HepG2 (cell line): ENCODE measurements around the gene CPM. TPM values are rescaled to one million over a fixed set of nuclear protein-coding genes. Genes with fewer than 3 reads are reported as not detected.

Experiments used
- CBX1 ChIP-seq: IDR thresholded peaks from one replicate; pipeline ENCODE4 v1.6.1; 2016; ENCODE audit warnings: antibody characterized with exemption, low read depth
- CBX2 ChIP-seq, 2 experiments: fragments of 200-600 bp in 1 of 2; sonication (generic); formaldehyde crosslinking in 1 of 2; IDR thresholded peaks; 2 replicates each; pipeline versions ENCODE4 v1.7.0 to v1.8.1; 2018 to 2022; ENCODE audit warnings: low read depth in 2 of 2, low read length in 1 of 2, mild to moderate bottlenecking in 1 of 2, missing genetic modification reagents in 1 of 2
- FOSL2 ChIP-seq: sonication (generic); formaldehyde crosslinking; IDR thresholded peaks from 2 replicates; pipeline ENCODE4 v1.4.0; 2020; ENCODE audit warnings: missing genetic modification reagents
- FOXJ3 ChIP-seq: sonication (generic); formaldehyde crosslinking; IDR thresholded peaks from 2 replicates; pipeline ENCODE4 v1.4.0; 2020; ENCODE audit warnings: missing genetic modification reagents, mild to moderate bottlenecking, borderline replicate concordance
- HNRNPUL1 ChIP-seq: fragments of 200-400 bp; formaldehyde crosslinking; IDR thresholded peaks from 2 replicates; pipeline ENCODE4 v1.6.1; 2017; ENCODE audit warnings: low read depth, mild to moderate bottlenecking, low read length, moderate library complexity
- MIER3 ChIP-seq: IDR thresholded peaks from 2 replicates; pipeline ENCODE4 v1.6.1; 2016; ENCODE audit warnings: missing compliant biosample characterization, borderline replicate concordance
- PHF21A ChIP-seq: sonication (generic); formaldehyde crosslinking; IDR thresholded peaks from 2 replicates; pipeline ENCODE4 v1.5.0; 2020; ENCODE audit warnings: mild to moderate bottlenecking, missing genetic modification reagents
- PITX1 ChIP-seq: sonication (generic); formaldehyde crosslinking; IDR thresholded peaks from 2 replicates; pipeline ENCODE4 v1.5.1; 2020; ENCODE audit warnings: mild to moderate bottlenecking, missing genetic modification reagents
- POLR2AphosphoS5 ChIP-seq: IDR thresholded peaks from 2 replicates; pipeline ENCODE4 v1.6.1; 2012; ENCODE audit warnings: low read depth, low read length
- REL ChIP-seq: sonication (generic); formaldehyde crosslinking; conservative IDR thresholded peaks from 2 replicates; pipeline ENCODE4 v1.8.0; 2022; ENCODE audit warnings: mild to moderate bottlenecking, missing genetic modification reagents, moderate library complexity
- RFX1 ChIP-seq: fragments of 450-650 bp; IDR thresholded peaks from 2 replicates; pipeline ENCODE4 v1.6.1; 2017
- RFX3 ChIP-seq: IDR thresholded peaks from 2 replicates; pipeline ENCODE4 v1.6.1; 2016; ENCODE audit warnings: missing biosample characterization, missing genetic modification reagents
- SIX4 ChIP-seq: sonication (generic); formaldehyde crosslinking; IDR thresholded peaks from 2 replicates; pipeline ENCODE4 v1.4.0; 2020; ENCODE audit warnings: missing genetic modification reagents
- ZBTB20 ChIP-seq: sonication (generic); formaldehyde crosslinking; IDR thresholded peaks from 2 replicates; pipeline ENCODE4 v1.8.1; 2023; ENCODE audit warnings: missing genetic modification reagents, low read depth, mild to moderate bottlenecking, borderline replicate concordance
- ZNF121 ChIP-seq: sonication (generic); formaldehyde crosslinking; IDR thresholded peaks from 2 replicates; pipeline ENCODE4 v1.5.0; 2020; ENCODE audit warnings: mild to moderate bottlenecking, missing genetic modification reagents
- ZNF138 ChIP-seq: sonication (generic); formaldehyde crosslinking; IDR thresholded peaks from 2 replicates; pipeline ENCODE4 v1.5.0; 2020; ENCODE audit warnings: mild to moderate bottlenecking, low read depth, missing genetic modification reagents
- ZNF737 ChIP-seq: sonication (generic); formaldehyde crosslinking; IDR thresholded peaks from 2 replicates; pipeline ENCODE4 v1.5.0; 2020; ENCODE audit warnings: missing genetic modification reagents, mild to moderate bottlenecking, borderline replicate concordance
- polyA plus RNA-seq, 8 experiments: library from polyadenylated mRNA; depleted of rRNA in 3 of 8; stranded (reverse) in 7 of 8; unstranded in 1 of 8; fragments of >200 nt; fragmentation: Illumina TruSeq in 4 of 8; extraction: Trizol in 4 of 8; gene quantifications; 2 replicates each; pipeline versions ENCODE4 v1.2.1 to v1.2.3, GENCODE V29; 2011 to 2016; ENCODE audit warnings: low read depth in 4 of 8, missing spikeins in 1 of 8, mixed read lengths in 1 of 8; ENCODE audit not compliant: insufficient read depth in 1 of 8
- total RNA-seq, 5 experiments: library from RNA; depleted of rRNA; stranded (reverse); fragments of >200 nt; fragmentation: Illumina TruSeq; extraction: Trizol; gene quantifications; 2 replicates each; pipeline ENCODE4 v1.2.3, GENCODE V29; 2016; ENCODE audit warnings: low read depth in 1 of 5
- TF ChIP-seq, protein P1 (sequence below), 2 experiments: sonication (generic) in 1 of 2; formaldehyde crosslinking in 1 of 2; IDR thresholded peaks; 2 replicates each; pipeline versions ENCODE4 v1.6.1 to v1.9.0; 2014 to 2022; ENCODE audit warnings: antibody characterized with exemption in 1 of 2, borderline replicate concordance in 1 of 2, inconsistent platforms in 1 of 2, low read depth in 1 of 2, missing genetic modification reagents in 1 of 2
- TF ChIP-seq, protein P2 (sequence below): sonication (generic); formaldehyde crosslinking; conservative IDR thresholded peaks from 2 replicates; pipeline ENCODE4 v1.4.0; 2020; ENCODE audit warnings: missing genetic modification reagents
- TF ChIP-seq, protein P3 (sequence below): sonication (generic); formaldehyde crosslinking; IDR thresholded peaks from 2 replicates; pipeline ENCODE4 v1.9.0; 2022; ENCODE audit warnings: missing genetic modification reagents, mild to moderate bottlenecking, borderline replicate concordance

Gene CPM
- total and polyA plus RNA-seq, 2 of the 13 experiments (the other 11 are each of a cell fraction or from before 2014, with no cell fraction given): not detected

DNA sequence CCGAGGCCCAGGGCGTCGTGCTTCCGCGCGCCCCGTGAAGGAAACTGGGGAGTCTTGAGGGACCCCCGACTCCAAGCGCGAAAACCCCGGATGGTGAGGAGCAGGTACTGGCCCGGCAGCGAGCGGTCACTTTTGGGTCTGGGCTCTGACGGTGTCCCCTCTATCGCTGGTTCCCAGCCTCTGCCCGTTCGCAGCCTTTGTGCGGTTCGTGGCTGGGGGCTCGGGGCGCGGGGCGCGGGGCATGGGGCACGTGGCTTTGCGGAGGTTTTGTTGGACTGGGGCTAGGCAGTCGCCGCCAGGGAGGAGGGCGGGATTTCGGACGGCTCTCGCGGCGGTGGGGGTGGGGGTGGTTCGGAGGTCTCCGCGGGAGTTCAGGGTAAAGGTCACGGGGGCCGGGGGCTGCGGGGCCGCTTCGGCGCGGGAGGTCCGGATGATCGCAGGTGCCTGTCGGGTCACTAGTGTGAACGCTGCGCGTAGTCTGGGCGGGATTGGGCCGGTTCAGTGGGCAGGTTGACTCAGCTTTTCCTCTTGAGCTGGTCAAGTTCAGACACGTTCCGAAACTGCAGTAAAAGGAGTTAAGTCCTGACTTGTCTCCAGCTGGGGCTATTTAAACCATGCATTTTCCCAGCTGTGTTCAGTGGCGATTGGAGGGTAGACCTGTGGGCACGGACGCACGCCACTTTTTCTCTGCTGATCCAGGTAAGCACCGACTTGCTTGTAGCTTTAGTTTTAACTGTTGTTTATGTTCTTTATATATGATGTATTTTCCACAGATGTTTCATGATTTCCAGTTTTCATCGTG is 124.4 kb downstream of the CPM start (continued):
- TF ChIP-seq, protein P1, sequence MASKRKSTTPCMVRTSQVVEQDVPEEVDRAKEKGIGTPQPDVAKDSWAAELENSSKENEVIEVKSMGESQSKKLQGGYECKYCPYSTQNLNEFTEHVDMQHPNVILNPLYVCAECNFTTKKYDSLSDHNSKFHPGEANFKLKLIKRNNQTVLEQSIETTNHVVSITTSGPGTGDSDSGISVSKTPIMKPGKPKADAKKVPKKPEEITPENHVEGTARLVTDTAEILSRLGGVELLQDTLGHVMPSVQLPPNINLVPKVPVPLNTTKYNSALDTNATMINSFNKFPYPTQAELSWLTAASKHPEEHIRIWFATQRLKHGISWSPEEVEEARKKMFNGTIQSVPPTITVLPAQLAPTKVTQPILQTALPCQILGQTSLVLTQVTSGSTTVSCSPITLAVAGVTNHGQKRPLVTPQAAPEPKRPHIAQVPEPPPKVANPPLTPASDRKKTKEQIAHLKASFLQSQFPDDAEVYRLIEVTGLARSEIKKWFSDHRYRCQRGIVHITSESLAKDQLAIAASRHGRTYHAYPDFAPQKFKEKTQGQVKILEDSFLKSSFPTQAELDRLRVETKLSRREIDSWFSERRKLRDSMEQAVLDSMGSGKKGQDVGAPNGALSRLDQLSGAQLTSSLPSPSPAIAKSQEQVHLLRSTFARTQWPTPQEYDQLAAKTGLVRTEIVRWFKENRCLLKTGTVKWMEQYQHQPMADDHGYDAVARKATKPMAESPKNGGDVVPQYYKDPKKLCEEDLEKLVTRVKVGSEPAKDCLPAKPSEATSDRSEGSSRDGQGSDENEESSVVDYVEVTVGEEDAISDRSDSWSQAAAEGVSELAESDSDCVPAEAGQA (IDR thresholded peaks at IDR 0.05; ENCODE audit: low read depth): no peak; the same call in 1 of the 2 replicates
- TF ChIP-seq, protein P1 (CRISPR knock-in tag; IDR thresholded peaks at IDR 0.05; ENCODE audit: borderline replicate concordance): no peak
- TF ChIP-seq REL (CRISPR knock-in tag) (0 out of 2 replicates have a peak, but pooled peaks have one; percentile 79), HNRNPUL1 (no peak), FOSL2 (CRISPR knock-in tag) (peak; percentile 89), MIER3 (CRISPR knock-in tag) (peak; percentile 65; the same call in 1 of the 2 replicates), ZBTB20 (CRISPR knock-in tag) (peak; percentile 19; the same call in 1 of the 2 replicates), CBX2 (IDR thresholded peaks at IDR 0.05; ENCODE audit: low read depth, low read length) (no peak; the same call in 1 of the 2 replicates), CBX2 (CRISPR knock-in tag; IDR thresholded peaks at IDR 0.05; ENCODE audit: low read depth) (no peak), RFX1 (no peak), PITX1 (CRISPR knock-in tag) (peak; percentile 65; the same call in 1 of the 2 replicates), SIX4 (peak; percentile 45; the same call in 1 of the 2 replicates), RFX3 (CRISPR knock-in tag) (no peak), CBX1 (no peak), FOXJ3 (CRISPR knock-in tag) (0 out of 2 replicates have a peak, but pooled peaks have one; percentile 46), ZNF737 (CRISPR knock-in tag) (0 out of 2 replicates have a peak, but pooled peaks have one; percentile 75), ZNF138 (CRISPR knock-in tag) (0 out of 2 replicates have a peak, but pooled peaks have one; percentile 15), ZNF121 (CRISPR knock-in tag) (peak; percentile 58; the same call in 1 of the 2 replicates), POLR2AphosphoS5 (peak; percentile 95), PHF21A (peak; percentile 42; the same call in 1 of the 2 replicates)
- TF ChIP-seq, protein P2, sequence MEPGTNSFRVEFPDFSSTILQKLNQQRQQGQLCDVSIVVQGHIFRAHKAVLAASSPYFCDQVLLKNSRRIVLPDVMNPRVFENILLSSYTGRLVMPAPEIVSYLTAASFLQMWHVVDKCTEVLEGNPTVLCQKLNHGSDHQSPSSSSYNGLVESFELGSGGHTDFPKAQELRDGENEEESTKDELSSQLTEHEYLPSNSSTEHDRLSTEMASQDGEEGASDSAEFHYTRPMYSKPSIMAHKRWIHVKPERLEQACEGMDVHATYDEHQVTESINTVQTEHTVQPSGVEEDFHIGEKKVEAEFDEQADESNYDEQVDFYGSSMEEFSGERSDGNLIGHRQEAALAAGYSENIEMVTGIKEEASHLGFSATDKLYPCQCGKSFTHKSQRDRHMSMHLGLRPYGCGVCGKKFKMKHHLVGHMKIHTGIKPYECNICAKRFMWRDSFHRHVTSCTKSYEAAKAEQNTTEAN: no peak; the same call in 1 of the 2 replicates
- TF ChIP-seq, protein P3, sequence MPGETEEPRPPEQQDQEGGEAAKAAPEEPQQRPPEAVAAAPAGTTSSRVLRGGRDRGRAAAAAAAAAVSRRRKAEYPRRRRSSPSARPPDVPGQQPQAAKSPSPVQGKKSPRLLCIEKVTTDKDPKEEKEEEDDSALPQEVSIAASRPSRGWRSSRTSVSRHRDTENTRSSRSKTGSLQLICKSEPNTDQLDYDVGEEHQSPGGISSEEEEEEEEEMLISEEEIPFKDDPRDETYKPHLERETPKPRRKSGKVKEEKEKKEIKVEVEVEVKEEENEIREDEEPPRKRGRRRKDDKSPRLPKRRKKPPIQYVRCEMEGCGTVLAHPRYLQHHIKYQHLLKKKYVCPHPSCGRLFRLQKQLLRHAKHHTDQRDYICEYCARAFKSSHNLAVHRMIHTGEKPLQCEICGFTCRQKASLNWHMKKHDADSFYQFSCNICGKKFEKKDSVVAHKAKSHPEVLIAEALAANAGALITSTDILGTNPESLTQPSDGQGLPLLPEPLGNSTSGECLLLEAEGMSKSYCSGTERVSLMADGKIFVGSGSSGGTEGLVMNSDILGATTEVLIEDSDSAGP: no peak; the same call in 1 of the 2 replicates
